Calu3 (cell line): ENCODE results near the gene MALL. TPM values are rescaled to one million over a fixed set of nuclear protein-coding genes. Genes with fewer than 3 reads are reported as not detected.
A peak's percentile ranks its signal among the peaks of the same experiment; 100 is the strongest.
"Not testable (repeated sequence)": the region's sequence is repeated elsewhere in the genome, so short reads cannot be mapped to it uniquely, and the experiment has no call there.

Experiments
- BruUV-seq: library from RNA; stranded (reverse); fragments of 400-500 nt; replicated peaks from 2 replicates; lab custom pipeline; 2021; lab: Mats Ljungman, UMichigan
- CTCF ChIA-PET: fragments of 300-600 bp; sonication (Branson Sonifier 250); formaldehyde crosslinking; loops from one replicate; lab custom pipeline; 2022; ENCODE audit warnings: antibody characterized with exemption; lab: Charles Lee
- DNase-seq: peaks from one replicate; pipeline ENCODE4 v3.0.0; 2022
- H3K27ac Mint-ChIP-seq: one replicate; pipeline ENCODE4 v1.8.0; 2022; ENCODE audit warnings: mixed read lengths; ENCODE audit not compliant: unreplicated experiment
- H3K27me3 Mint-ChIP-seq: one replicate; pipeline ENCODE4 v1.8.0; 2022; ENCODE audit warnings: mixed read lengths; ENCODE audit not compliant: unreplicated experiment
- H3K36me3 Mint-ChIP-seq: one replicate; pipeline ENCODE4 v1.8.0; 2022; ENCODE audit warnings: mild to moderate bottlenecking, moderate library complexity, mixed read lengths; ENCODE audit not compliant: insufficient read depth, unreplicated experiment
- H3K4me1 Mint-ChIP-seq: one replicate; pipeline ENCODE4 v1.8.0; 2022; ENCODE audit warnings: mild to moderate bottlenecking, low read depth, mixed read lengths; ENCODE audit not compliant: unreplicated experiment
- H3K4me3 Mint-ChIP-seq: one replicate; pipeline ENCODE4 v1.8.0; 2022; ENCODE audit warnings: mild to moderate bottlenecking, low read depth, moderate library complexity, mixed read lengths; ENCODE audit not compliant: unreplicated experiment
- H3K9me3 Mint-ChIP-seq: one replicate; pipeline ENCODE4 v1.8.0; 2022; ENCODE audit warnings: low read depth, mixed read lengths; ENCODE audit not compliant: unreplicated experiment
- intact Hi-C: fragments of 100-400 bp; cut with micrococcal nuclease; formaldehyde crosslinking; loops from one replicate; pipeline ENCODE4 v1.10.0; 2022; ENCODE audit not compliant: unreplicated experiment
- total RNA-seq: library from RNA; stranded (reverse); gene quantifications from 2 replicates; pipeline ENCODE4 v1.2.3, GENCODE V29; 2022
- TF ChIP-seq, protein P1 (sequence below): fragments of 200-600 bp; IDR thresholded peaks from one replicate; pipeline ENCODE4 v1.8.0; 2022; ENCODE audit warnings: antibody characterized with exemption; ENCODE audit not compliant: unreplicated experiment

The MALL gene
- total RNA-seq, 1 experiment from 2014 or later = 51.5 TPM

DNA sequence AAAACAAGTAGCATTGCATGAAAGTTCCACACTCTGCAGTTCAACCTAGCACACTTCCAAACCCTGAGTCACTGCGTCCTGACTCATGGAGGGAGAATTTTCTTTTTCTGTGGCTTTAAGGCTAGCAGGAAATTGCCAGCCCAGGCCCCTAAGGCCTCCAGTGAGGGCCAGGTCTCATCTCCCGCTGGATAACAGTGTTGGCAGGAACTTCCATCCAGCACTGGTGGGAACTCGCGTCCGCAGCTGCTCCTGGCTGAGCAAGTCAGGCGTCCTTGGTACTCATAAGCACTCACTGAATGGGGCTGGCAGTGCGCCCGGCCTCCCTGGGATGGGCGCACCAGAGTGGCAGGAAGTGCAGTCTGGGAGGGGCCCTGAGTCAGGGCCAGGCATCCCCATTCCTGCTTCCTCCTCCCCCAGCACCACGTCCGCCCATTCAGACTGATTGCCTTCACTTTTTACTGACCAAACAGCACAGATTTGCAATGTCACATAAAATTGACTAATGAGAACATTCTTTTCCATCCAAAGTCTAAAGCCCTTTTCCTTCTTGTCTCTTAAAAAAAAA is 14.3 kb downstream of the MALL start:
- Mint-ChIP-seq H3K27ac (peak overlapping the region; percentile 100), H3K9me3 (no peaks in the 10 kb centered on the region), H3K4me1 (peaks cover 93% of the 10 kb centered on the region), H3K27me3 (no peaks in the 10 kb centered on the region), H3K4me3 (peak overlapping the region; percentile 60), H3K36me3 (peaks cover 29% of the 10 kb centered on the region)
- no TSS peak for BruUV-seq
- intact Hi-C loops = no loop called here
- CTCF ChIA-PET = interaction anchor here (1.3 to 1.4 kb wide), 2 partner anchors 12 to 14 kb away, joined by 3 read pairs; partner anchors contain the start of gene MALL
- TF ChIP-seq, protein P1, sequence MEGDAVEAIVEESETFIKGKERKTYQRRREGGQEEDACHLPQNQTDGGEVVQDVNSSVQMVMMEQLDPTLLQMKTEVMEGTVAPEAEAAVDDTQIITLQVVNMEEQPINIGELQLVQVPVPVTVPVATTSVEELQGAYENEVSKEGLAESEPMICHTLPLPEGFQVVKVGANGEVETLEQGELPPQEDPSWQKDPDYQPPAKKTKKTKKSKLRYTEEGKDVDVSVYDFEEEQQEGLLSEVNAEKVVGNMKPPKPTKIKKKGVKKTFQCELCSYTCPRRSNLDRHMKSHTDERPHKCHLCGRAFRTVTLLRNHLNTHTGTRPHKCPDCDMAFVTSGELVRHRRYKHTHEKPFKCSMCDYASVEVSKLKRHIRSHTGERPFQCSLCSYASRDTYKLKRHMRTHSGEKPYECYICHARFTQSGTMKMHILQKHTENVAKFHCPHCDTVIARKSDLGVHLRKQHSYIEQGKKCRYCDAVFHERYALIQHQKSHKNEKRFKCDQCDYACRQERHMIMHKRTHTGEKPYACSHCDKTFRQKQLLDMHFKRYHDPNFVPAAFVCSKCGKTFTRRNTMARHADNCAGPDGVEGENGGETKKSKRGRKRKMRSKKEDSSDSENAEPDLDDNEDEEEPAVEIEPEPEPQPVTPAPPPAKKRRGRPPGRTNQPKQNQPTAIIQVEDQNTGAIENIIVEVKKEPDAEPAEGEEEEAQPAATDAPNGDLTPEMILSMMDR = no peak
- DNase-seq = peak; percentile 95

GRCh38 chr2:110100880-110101279 is 14.7 kb downstream of the MALL start:
- peak overlapping the region; percentile 100 for H3K27ac Mint-ChIP-seq
- not testable (repeated sequence) for BruUV-seq

GRCh38 chr2:110100480-110100879 is 15.1 kb downstream of the MALL start:
- DNase-seq = no peak
- no TSS peak for BruUV-seq
- Mint-ChIP-seq H3K4me3 (no peak overlapping the region), H3K9me3 (no peaks in the 10 kb centered on the region), H3K36me3 (peaks cover 24% of the 10 kb centered on the region), H3K4me1 (peaks cover 84% of the 10 kb centered on the region), H3K27me3 (no peaks in the 10 kb centered on the region), H3K27ac (peak overlapping the region; percentile 100)
- TF ChIP-seq, protein P1 = no peak
- CTCF ChIA-PET = interaction anchor here (1.4 kb wide), 1 partner anchor 13 kb away, joined by 3 read pairs; no protein-coding TSS in a partner anchor
- intact Hi-C loops = no loop called here

More at GRCh38 chr2:110100880-110101279, 14.7 kb downstream of the MALL start:
- peak overlapping the region; percentile 60 for H3K4me3 Mint-ChIP-seq
- H3K9me3 Mint-ChIP-seq, H3K27me3 Mint-ChIP-seq, DNase-seq, intact Hi-C loops: not testable (repeated sequence)
- CTCF ChIA-PET = interaction anchor here (1.3 to 1.4 kb wide), 2 partner anchors 13 to 15 kb away, joined by 3 read pairs; partner anchors contain the start of gene MALL
- H3K36me3 Mint-ChIP-seq = peaks cover 24% of the 10 kb centered on the region
- peaks cover 88% of the 10 kb centered on the region for H3K4me1 Mint-ChIP-seq

GRCh38 chr2:110099471-110100225 is 16.0 kb downstream of the MALL start:
- DNase-seq = no peak
- Mint-ChIP-seq H3K4me3 (no peak overlapping the region), H3K9me3 (no peaks in the 10 kb centered on the region), H3K36me3 (peaks cover 24% of the 10 kb centered on the region), H3K27ac (peak overlapping the region; percentile 100), H3K4me1 (peaks cover 76% of the 10 kb centered on the region), H3K27me3 (no peaks in the 10 kb centered on the region)
- intact Hi-C loops = no loop called here
- CTCF ChIA-PET = no interaction called here
- BruUV-seq = no TSS peak
- TF ChIP-seq, protein P1 = no peak
